ENCODE results near the gene NFKBIL1. TPM values are rescaled to one million over a fixed set of nuclear protein-coding genes. Genes with fewer than 3 reads are reported as not detected.

NFKBIL1 gene
- total RNA-seq, 2 donors from 2014 or later: 14.1 to 29.8 TPM

GRCh38 chr6:31568537-31568961 is 21.1 kb downstream of the NFKBIL1 start:
- Mint-ChIP-seq H3K4me1 (peaks cover 66% of the 10 kb centered on the region), H3K27me3 (no peaks in the 10 kb centered on the region), H3K36me3 (ENCODE audit: low read depth) (peaks cover 42% of the 10 kb centered on the region)

GRCh38 chr6:31569861-31570536 is 22.6 kb downstream of the NFKBIL1 start:
- Mint-ChIP-seq H3K27ac (peak overlapping the region; percentile 97), H3K4me1 (peaks cover 59% of the 10 kb centered on the region), H3K27me3 (no peaks in the 10 kb centered on the region), H3K36me3 (ENCODE audit: low read depth) (peaks cover 46% of the 10 kb centered on the region), H3K9me3 (no peaks in the 10 kb centered on the region), H3K4me3 (peak overlapping the region; percentile 100)
- ATAC-seq (replicated peaks): no peak

More at GRCh38 chr6:31568537-31568961, 21.1 kb downstream of the NFKBIL1 start:
- H3K9me3 Mint-ChIP-seq: no peaks in the 10 kb centered on the region
- peak overlapping the region; percentile 100 for H3K4me3 Mint-ChIP-seq
- peak overlapping the region; percentile 66 for H3K27ac Mint-ChIP-seq
- ATAC-seq (replicated peaks): peak; percentile 63

GRCh38 chr6:31572041-31572911 is 24.9 kb downstream of the NFKBIL1 start, which contains the start of gene LTA:
Gene LTA, plus strand, starts transcription at chr6:31572289. Its CDS starts 454 bp downstream, at chr6:31572743.
- peaks cover 69% of the 10 kb centered on the region for H3K36me3 Mint-ChIP-seq (ENCODE audit: low read depth)
- no peaks in the 10 kb centered on the region for H3K27me3 Mint-ChIP-seq
- H3K27ac Mint-ChIP-seq: peak within 1 kb of the TSS; percentile 97
- H3K4me1 Mint-ChIP-seq: peaks cover 52% of the 10 kb centered on the region
- peaks cover 5% of the 10 kb centered on the region for H3K9me3 Mint-ChIP-seq
- peak; percentile 59 for ATAC-seq (replicated peaks)
- peak within 1 kb of the TSS; percentile 100 for H3K4me3 Mint-ChIP-seq

- peaks cover 69% of the 10 kb centered on the region for H3K36me3 Mint-ChIP-seq (ENCODE audit: low read depth)
- no peaks in the 10 kb centered on the region for H3K27me3 Mint-ChIP-seq
- no peak for ATAC-seq (replicated peaks)
- peak overlapping the region; percentile 100 for H3K4me3 Mint-ChIP-seq
- H3K9me3 Mint-ChIP-seq: peaks cover 5% of the 10 kb centered on the region
- peaks cover 45% of the 10 kb centered on the region for H3K4me1 Mint-ChIP-seq
- peak overlapping the region; percentile 97 for H3K27ac Mint-ChIP-seq
Observed at GRCh38 chr6:31573239-31574105, 26.1 kb downstream of the NFKBIL1 start.

- Mint-ChIP-seq H3K36me3 (ENCODE audit: low read depth) (peaks cover 78% of the 10 kb centered on the region), H3K4me1 (peaks cover 45% of the 10 kb centered on the region), H3K9me3 (peaks cover 5% of the 10 kb centered on the region), H3K4me3 (peak overlapping the region; percentile 100), H3K27ac (peak overlapping the region; percentile 97), H3K27me3 (no peaks in the 10 kb centered on the region)
- ATAC-seq (replicated peaks): peak; percentile 8
Observed at GRCh38 chr6:31574106-31575061, 27.0 kb downstream of the NFKBIL1 start.

GRCh38 chr6:31575335-31575901 is 28.0 kb downstream of the NFKBIL1 start, which contains the start of gene TNF:
Gene TNF, plus strand, starts transcription at chr6:31575565. Its CDS starts 177 bp downstream, at chr6:31575742.
- ATAC-seq (replicated peaks): peak; percentile 29
- Mint-ChIP-seq H3K4me3 (peak within 1 kb of the TSS; percentile 100), H3K27ac (peak within 1 kb of the TSS; percentile 97), H3K27me3 (no peaks in the 10 kb centered on the region), H3K9me3 (peaks cover 5% of the 10 kb centered on the region), H3K36me3 (ENCODE audit: low read depth) (peaks cover 88% of the 10 kb centered on the region), H3K4me1 (peaks cover 42% of the 10 kb centered on the region)

GRCh38 chr6:31575952-31576685 is 28.7 kb downstream of the NFKBIL1 start:
- Mint-ChIP-seq H3K4me1 (peaks cover 37% of the 10 kb centered on the region), H3K36me3 (ENCODE audit: low read depth) (peaks cover 95% of the 10 kb centered on the region), H3K9me3 (peaks cover 5% of the 10 kb centered on the region), H3K4me3 (peak overlapping the region; percentile 100), H3K27me3 (no peaks in the 10 kb centered on the region), H3K27ac (peak overlapping the region; percentile 97)
- ATAC-seq (replicated peaks): no peak

- peaks cover 100% of the 10 kb centered on the region for H3K36me3 Mint-ChIP-seq (ENCODE audit: low read depth)
- H3K9me3 Mint-ChIP-seq: peaks cover 5% of the 10 kb centered on the region
- ATAC-seq (replicated peaks): peak; percentile 12
- peak overlapping the region; percentile 100 for H3K4me3 Mint-ChIP-seq
- peaks cover 31% of the 10 kb centered on the region for H3K4me1 Mint-ChIP-seq
- H3K27ac Mint-ChIP-seq: peak overlapping the region; percentile 97
- no peaks in the 10 kb centered on the region for H3K27me3 Mint-ChIP-seq
Observed at GRCh38 chr6:31576897-31577578, 29.6 kb downstream of the NFKBIL1 start.

GRCh38 chr6:31577579-31577966 is 30.2 kb downstream of the NFKBIL1 start:
- peak overlapping the region; percentile 100 for H3K4me3 Mint-ChIP-seq
- peak overlapping the region; percentile 97 for H3K27ac Mint-ChIP-seq
- ATAC-seq (replicated peaks): no peak

GRCh38 chr6:31578184-31579118 is 31.0 kb downstream of the NFKBIL1 start:
- H3K4me3 Mint-ChIP-seq: peak overlapping the region; percentile 100
- H3K36me3 Mint-ChIP-seq (ENCODE audit: low read depth): peaks cover 96% of the 10 kb centered on the region
- peaks cover 5% of the 10 kb centered on the region for H3K9me3 Mint-ChIP-seq
- H3K27me3 Mint-ChIP-seq: no peaks in the 10 kb centered on the region
- H3K27ac Mint-ChIP-seq: peak overlapping the region; percentile 99
- no peak for ATAC-seq (replicated peaks)
- H3K4me1 Mint-ChIP-seq: peaks cover 25% of the 10 kb centered on the region

More at GRCh38 chr6:31577579-31577966, 30.2 kb downstream of the NFKBIL1 start:
- Mint-ChIP-seq H3K27me3 (no peaks in the 10 kb centered on the region), H3K36me3 (ENCODE audit: low read depth) (peaks cover 98% of the 10 kb centered on the region), H3K9me3 (peaks cover 5% of the 10 kb centered on the region), H3K4me1 (peaks cover 25% of the 10 kb centered on the region)

GRCh38 chr6:31579119-31579505 is 31.7 kb downstream of the NFKBIL1 start:
- peaks cover 89% of the 10 kb centered on the region for H3K36me3 Mint-ChIP-seq (ENCODE audit: low read depth)
- H3K27me3 Mint-ChIP-seq: no peaks in the 10 kb centered on the region
- peak overlapping the region; percentile 99 for H3K27ac Mint-ChIP-seq
- peaks cover 5% of the 10 kb centered on the region for H3K9me3 Mint-ChIP-seq
- peaks cover 22% of the 10 kb centered on the region for H3K4me1 Mint-ChIP-seq
- H3K4me3 Mint-ChIP-seq: peak overlapping the region; percentile 100
- ATAC-seq (replicated peaks): no peak
